K562 (cell line): ENCODE measurements around the gene ABCA1. TPM values are rescaled to one million over a fixed set of nuclear protein-coding genes. Genes with fewer than 3 reads are reported as not detected.

Source experiments
- ATAC-seq: fragments of 200-7000 bp; cut with Tn5 transposase; 3 replicates; pipeline ENCODE4 v1.9.1; 2020; ENCODE audit warnings: moderate library complexity
- BruUV-seq: library from RNA; stranded (reverse); fragments of 400-500 nt; replicated peaks from 2 replicates; lab custom pipeline; 2021; lab: Mats Ljungman, UMichigan
- CTCF ChIA-PET: fragments of 300-600 bp; formaldehyde crosslinking; extraction: SDS; loops from one replicate; lab custom pipeline; 2021; ENCODE audit warnings: low intra/inter-chr PET ratio; lab: Yijun Ruan, JAX
- POLR2A ChIA-PET: fragments of 300-600, 350-650 bp; sonication (Branson Sonifier 250); formaldehyde crosslinking; extraction: SDS; loops from one replicate; lab custom pipeline; 2021; ENCODE audit warnings: antibody characterized with exemption, inconsistent platforms; lab: Yijun Ruan, JAX
- DNase-seq, 4 experiments: peaks; one replicate each; pipeline versions ENCODE4 v3.0.0 to v3.0.0-alpha.2; 2011 to 2018; ENCODE audit warnings: low spot score in 3 of 4, mixed read lengths in 3 of 4; ENCODE audit errors: extremely low read depth in 1 of 4
- FAIRE-seq: peaks from 2 replicates; lab custom pipeline; 2011; peaks lifted over from hg19 to GRCh38; lab: Jason Lieb, UNC
- H2AFZ ChIP-seq: 2 replicates; pipeline ENCODE4 v1.6.0; 2011; ENCODE audit warnings: low read depth, low read length, control low read depth, inconsistent platforms
- H3K27ac ChIP-seq: fragments of 200-600 bp; 3 replicates; pipeline ENCODE4 v1.8.0; 2011; ENCODE audit warnings: low read depth, mild to moderate bottlenecking, control low read depth, inconsistent platforms, low read length, moderate library complexity, mixed read lengths; ENCODE audit errors: extremely low read depth
- H3K27me3 ChIP-seq, 2 experiments: fragments of 300-600 bp in 1 of 2; 2 replicates in 1 of 2; 3 replicates in 1 of 2; pipeline versions ENCODE4 v1.6.0 to v1.8.0; 2011; ENCODE audit warnings: inconsistent platforms in 2 of 2, low read length in 2 of 2, mild to moderate bottlenecking in 1 of 2, mixed read lengths in 1 of 2, moderate library complexity in 1 of 2; ENCODE audit not compliant: control insufficient read depth in 2 of 2, insufficient read depth in 2 of 2
- H3K36me3 ChIP-seq: fragments of 300-600 bp; 3 replicates; pipeline ENCODE4 v1.8.0; 2011; ENCODE audit warnings: mild to moderate bottlenecking, low read length, inconsistent platforms; ENCODE audit not compliant: control insufficient read depth, insufficient read depth
- H3K4me1 ChIP-seq, 2 experiments: fragments of 200-600 bp in 1 of 2; replicated peaks in 1 of 2; 2 replicates in 1 of 2; 3 replicates in 1 of 2; pipeline versions ENCODE4 v1.5.1 to v1.8.0; 2011; ENCODE audit warnings: inconsistent platforms in 2 of 2, low read length in 2 of 2, mild to moderate bottlenecking in 1 of 2, mixed read lengths in 1 of 2, moderate library complexity in 1 of 2; ENCODE audit not compliant: control insufficient read depth in 2 of 2, insufficient read depth in 2 of 2
- H3K4me2 ChIP-seq: 2 replicates; pipeline ENCODE4 v1.6.1; 2011; ENCODE audit warnings: low read length, control low read depth, inconsistent platforms, mixed read lengths; ENCODE audit not compliant: insufficient read depth
- H3K4me3 ChIP-seq: fragments of 200-600 bp; sonication (generic), shearing (Covaris generic); 2 replicates; pipeline ENCODE4 v1.5.1; 2016; ENCODE audit warnings: control low read depth, inconsistent platforms
- H3K79me2 ChIP-seq: fragments of 200-600 bp; 3 replicates; pipeline ENCODE4 v1.8.0; 2011; ENCODE audit warnings: low read length, inconsistent platforms; ENCODE audit not compliant: control insufficient read depth, insufficient read depth
- H3K9ac ChIP-seq, 2 experiments: 2 replicates each; pipeline versions ENCODE4 v1.6.0 to v1.6.1; 2011; ENCODE audit warnings: low read depth in 2 of 2, low read length in 2 of 2, control low read depth in 1 of 2, inconsistent platforms in 1 of 2, mild to moderate bottlenecking in 1 of 2, mixed read lengths in 1 of 2; ENCODE audit not compliant: insufficient read depth in 1 of 2
- H3K9me1 ChIP-seq: one replicate; pipeline ENCODE4 v1.6.0; 2011; ENCODE audit warnings: inconsistent platforms, mild to moderate bottlenecking, low read length, moderate library complexity; ENCODE audit not compliant: control insufficient read depth, insufficient read depth
- H3K9me3 ChIP-seq: replicated peaks from 2 replicates; pipeline ENCODE4 v1.5.1; 2011; ENCODE audit warnings: low read depth, low read length, inconsistent platforms; ENCODE audit not compliant: control insufficient read depth, insufficient read depth
- H4K20me1 ChIP-seq: replicated peaks from 2 replicates; pipeline ENCODE4 v1.6.1; 2011; ENCODE audit warnings: low read length, inconsistent platforms, mixed read lengths; ENCODE audit not compliant: control insufficient read depth, insufficient read depth
- PYGO2 ChIP-seq: fragments of 450-650 bp; IDR thresholded peaks from 2 replicates; pipeline ENCODE4 v1.6.1; 2016; ENCODE audit warnings: mild to moderate bottlenecking, missing genetic modification characterization, moderate library complexity, missing compliant biosample characterization
- ZNF780A ChIP-seq: fragments of 250-450 bp; sonication (Bioruptor Pico); IDR thresholded peaks from 2 replicates; pipeline ENCODE4 v1.5.0; 2021; ENCODE audit warnings: mild to moderate bottlenecking
- WGBS: fragments of 100-300 bp; shearing (Covaris generic); methylation state at CpG from one replicate; pipeline ENCODE4 v1.1.6; 2016; ENCODE audit warnings: low coverage, mixed read lengths; ENCODE audit not compliant: insufficient coverage; ENCODE audit errors: missing lambda C conversion rate; 5-methylcytosine and 5-hydroxymethylcytosine counted together
- in situ Hi-C: fragments of 300-500 bp; cut with MboI; formaldehyde crosslinking; loops from 4 replicates; pipeline ENCODE4 v1.15.0; 2018; ENCODE audit warnings: inconsistent platforms, mixed read lengths
- intact Hi-C: fragments of 100-400 bp; cut with micrococcal nuclease; formaldehyde crosslinking; loops from 2 replicates; pipeline ENCODE4 v1.14.2; 2022
- polyA plus RNA-seq, 8 experiments: library from polyadenylated mRNA; depleted of rRNA in 4 of 8; stranded (reverse) in 5 of 8; unstranded in 3 of 8; fragments of >200 nt; fragmentation: Nextera tagmentation in 2 of 8; fragmentation: Illumina TruSeq in 1 of 8; extraction: Ambion mirVana in 2 of 8; extraction: Trizol in 1 of 8; gene quantifications; 2 replicates each; pipeline versions ENCODE4 v1.2.1 to v1.2.3, GENCODE V29; 2011 to 2014; ENCODE audit warnings: inconsistent platforms in 1 of 8, missing spikeins in 1 of 8
- total RNA-seq, 7 experiments: library from RNA; depleted of rRNA in 6 of 7; stranded (reverse); fragments of >200 nt in 6 of 7; fragmentation: Illumina TruSeq in 2 of 7; extraction: Trizol in 2 of 7; gene quantifications; 2 replicates each; pipeline versions ENCODE4 v1.2.1 to v1.2.3, GENCODE V29; 2011 to 2021; ENCODE audit warnings: low replicate concordance in 1 of 7
- TF ChIP-seq, protein P1 (sequence below): fragments of 450-650 bp; formaldehyde crosslinking; IDR thresholded peaks from 2 replicates; pipeline ENCODE4 v1.4.0; 2020; ENCODE audit warnings: mild to moderate bottlenecking, mixed read lengths

Gene ABCA1
- total and polyA plus RNA-seq, 9 of the 15 experiments (the other 6 are each of a cell fraction or from before 2014, with no cell fraction given): under 0.01 to 0.18 (median 0.02) TPM; not detected in 5

DNA sequence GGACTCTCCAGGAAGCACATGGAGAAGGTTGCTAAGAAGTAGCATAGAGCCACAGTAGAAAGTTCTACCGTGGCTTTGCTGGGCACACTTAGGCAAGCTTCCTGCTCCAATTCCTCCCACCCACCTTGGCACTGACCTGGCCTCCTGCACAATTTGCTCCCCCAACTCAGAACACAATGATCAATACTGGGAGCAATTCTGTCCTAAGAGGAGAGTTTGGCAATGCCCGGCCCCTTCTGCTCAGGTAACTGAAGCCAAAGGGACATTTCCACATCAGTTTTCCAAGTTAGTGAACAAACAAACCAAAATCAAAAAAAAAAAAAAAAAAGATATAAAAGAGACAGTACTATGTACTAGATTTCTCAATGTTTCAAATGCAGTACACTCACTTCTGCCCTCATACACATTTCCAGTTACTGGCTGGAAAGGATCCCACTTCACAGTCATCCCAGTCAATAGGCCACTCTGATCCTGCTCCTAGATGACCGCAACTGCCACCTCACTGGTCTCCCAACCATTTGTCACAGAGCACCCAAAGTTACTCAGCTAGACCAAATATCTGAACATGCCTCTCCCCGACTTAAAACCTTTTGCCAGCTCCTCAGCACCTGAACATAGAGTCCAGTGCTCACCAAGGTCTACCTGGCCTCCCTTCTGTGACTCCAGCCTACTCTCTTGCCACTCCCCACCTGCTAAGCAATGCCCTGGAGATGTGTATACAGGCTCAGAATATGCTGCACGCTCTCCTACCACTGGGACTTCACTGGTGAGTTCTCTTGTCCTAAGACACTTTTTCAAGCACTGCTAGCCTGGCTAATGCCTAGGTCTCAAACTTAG lies 21.3 kb downstream of the ABCA1 start:
- Histone ChIP-seq H3K79me2 (no peaks in the 10 kb centered on the region), H3K9ac (no peak overlapping the region), H3K4me3 (no peak overlapping the region), H3K4me2 (no peak overlapping the region), H2AFZ (no peak overlapping the region)
- intact Hi-C loops: no loop called here
- no peak for TF ChIP-seq ZNF780A (CRISPR knock-in tag)
- TF ChIP-seq PYGO2 (tag): no peak
- TF ChIP-seq, protein P1, sequence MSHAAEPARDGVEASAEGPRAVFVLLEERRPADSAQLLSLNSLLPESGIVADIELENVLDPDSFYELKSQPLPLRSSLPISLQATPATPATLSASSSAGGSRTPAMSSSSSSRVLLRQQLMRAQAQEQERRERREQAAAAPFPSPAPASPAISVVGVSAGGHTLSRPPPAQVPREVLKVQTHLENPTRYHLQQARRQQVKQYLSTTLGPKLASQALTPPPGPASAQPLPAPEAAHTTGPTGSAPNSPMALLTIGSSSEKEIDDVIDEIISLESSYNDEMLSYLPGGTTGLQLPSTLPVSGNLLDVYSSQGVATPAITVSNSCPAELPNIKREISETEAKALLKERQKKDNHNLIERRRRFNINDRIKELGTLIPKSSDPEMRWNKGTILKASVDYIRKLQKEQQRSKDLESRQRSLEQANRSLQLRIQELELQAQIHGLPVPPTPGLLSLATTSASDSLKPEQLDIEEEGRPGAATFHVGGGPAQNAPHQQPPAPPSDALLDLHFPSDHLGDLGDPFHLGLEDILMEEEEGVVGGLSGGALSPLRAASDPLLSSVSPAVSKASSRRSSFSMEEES (CRISPR knock-in tag): no peak
- TF ChIP-seq, all 486 proteins: peak for 0
- 1% methylated on average over 4 of the region's 5 CpGs for WGBS
- DNase-seq (no peak), ATAC-seq (no peak), FAIRE-seq (no peak)
- H3K27me3 ChIP-seq: peaks cover 0 to 6% of the 10 kb centered on the region in 2 experiments; a peak in 2 of 5 replicates
- ChIA-PET POLR2A (interaction anchor here (1.3 kb wide), 1 partner anchor 14 kb away, joined by 3 read pairs; no protein-coding TSS in a partner anchor), CTCF (no interaction called here)
- no TSS peak for BruUV-seq
- H3K4me1 ChIP-seq: no peaks in the 10 kb centered on the region
- no peaks in the 10 kb centered on the region for H3K9me1 ChIP-seq
- H3K36me3 ChIP-seq: no peaks in the 10 kb centered on the region
- no peak overlapping the region for H3K27ac ChIP-seq
- no peaks in the 10 kb centered on the region for H4K20me1 ChIP-seq
- in situ Hi-C loops: no loop called here
- H3K9me3 ChIP-seq: no peaks in the 10 kb centered on the region
